ENCODE measurements around the gene MRPL27. TPM values are rescaled to one million over a fixed set of nuclear protein-coding genes. Genes with fewer than 3 reads are reported as not detected.

Gene MRPL27
- total RNA-seq, 1 experiment from 2014 or later = 74.4 TPM

GRCh38 chr17:50354776-50355175, 18.2 kb downstream of the MRPL27 start:
- DNase-seq = no peak
- H3K36me3 ChIP-seq = peaks cover 74% of the 10 kb centered on the region
- H3K4me3 ChIP-seq = no peak overlapping the region
- no peaks in the 10 kb centered on the region for H3K27me3 ChIP-seq
- no peaks in the 10 kb centered on the region for H3K9me3 ChIP-seq

GRCh38 chr17:50354198-50354597, 18.8 kb downstream of the MRPL27 start:
- peaks cover 68% of the 10 kb centered on the region for H3K36me3 ChIP-seq
- DNase-seq = no peak
- H3K9me3 ChIP-seq = no peaks in the 10 kb centered on the region
- H3K27me3 ChIP-seq = no peaks in the 10 kb centered on the region
- no peak overlapping the region for H3K4me3 ChIP-seq

- DNase-seq = no peak
- no peak overlapping the region for H3K4me3 ChIP-seq
- peaks cover 63% of the 10 kb centered on the region for H3K36me3 ChIP-seq
- H3K27me3 ChIP-seq = no peaks in the 10 kb centered on the region
- H3K9me3 ChIP-seq = no peaks in the 10 kb centered on the region
Observed at GRCh38 chr17:50353600-50354195, 19.3 kb downstream of the MRPL27 start.

- Histone ChIP-seq H3K4me3 (no peak overlapping the region), H3K36me3 (peaks cover 55% of the 10 kb centered on the region), H3K9me3 (no peaks in the 10 kb centered on the region), H3K27me3 (no peaks in the 10 kb centered on the region)
- no peak for DNase-seq
Observed at GRCh38 chr17:50352693-50353599, 20.0 kb downstream of the MRPL27 start.

- Histone ChIP-seq H3K27me3 (no peaks in the 10 kb centered on the region), H3K9me3 (no peaks in the 10 kb centered on the region), H3K36me3 (peaks cover 50% of the 10 kb centered on the region), H3K4me3 (no peak overlapping the region)
- DNase-seq = peak; percentile 44
Observed at GRCh38 chr17:50352072-50352692, 20.8 kb downstream of the MRPL27 start.

GRCh38 chr17:50350733-50351132, 22.3 kb downstream of the MRPL27 start:
- no peak for DNase-seq
- Histone ChIP-seq H3K36me3 (peaks cover 41% of the 10 kb centered on the region), H3K9me3 (no peaks in the 10 kb centered on the region), H3K27me3 (no peaks in the 10 kb centered on the region), H3K4me3 (no peak overlapping the region)

GRCh38 chr17:50349243-50349600, 23.8 kb downstream of the MRPL27 start:
- Histone ChIP-seq H3K9me3 (no peaks in the 10 kb centered on the region), H3K27me3 (no peaks in the 10 kb centered on the region), H3K4me3 (no peak overlapping the region), H3K36me3 (peaks cover 26% of the 10 kb centered on the region)
- no peak for DNase-seq

GRCh38 chr17:50348522-50349242, 24.3 kb downstream of the MRPL27 start:
- no peak for DNase-seq
- H3K9me3 ChIP-seq = no peaks in the 10 kb centered on the region

GRCh38 chr17:50347894-50348291, 25.1 kb downstream of the MRPL27 start:
- H3K4me3 ChIP-seq = no peak overlapping the region

More at GRCh38 chr17:50348522-50349242, 24.3 kb downstream of the MRPL27 start:
- H3K4me3 ChIP-seq = no peak overlapping the region
- H3K27me3 ChIP-seq = no peaks in the 10 kb centered on the region
- H3K36me3 ChIP-seq = peaks cover 21% of the 10 kb centered on the region

GRCh38 chr17:50347117-50347893, 25.7 kb downstream of the MRPL27 start:
- Histone ChIP-seq H3K9me3 (no peaks in the 10 kb centered on the region; the same call in 1 of the 2 replicates), H3K27me3 (no peaks in the 10 kb centered on the region), H3K36me3 (peaks cover 8% of the 10 kb centered on the region), H3K4me3 (peak overlapping the region; percentile 98)
- no peak for DNase-seq

More at GRCh38 chr17:50347894-50348291, 25.1 kb downstream of the MRPL27 start:
- no peak for DNase-seq
- H3K27me3 ChIP-seq = no peaks in the 10 kb centered on the region
- H3K36me3 ChIP-seq = peaks cover 13% of the 10 kb centered on the region
- no peaks in the 10 kb centered on the region for H3K9me3 ChIP-seq

- Histone ChIP-seq H3K9me3 (peaks cover 5% of the 10 kb centered on the region), H3K4me3 (peak overlapping the region; percentile 98), H3K36me3 (peaks cover 6% of the 10 kb centered on the region), H3K27me3 (no peaks in the 10 kb centered on the region)
- DNase-seq = peak; percentile 61
Observed at GRCh38 chr17:50346313-50347116, 26.5 kb downstream of the MRPL27 start.

GRCh38 chr17:50345432-50346312, 27.3 kb downstream of the MRPL27 start, which contains the start of gene XYLT2:
Gene XYLT2, plus strand, starts transcription at chr17:50346126. Its CDS starts 15 bp downstream, at chr17:50346141.
- Histone ChIP-seq H3K4me3 (peak within 1 kb of the TSS; percentile 98), H3K9me3 (peaks cover 9% of the 10 kb centered on the region), H3K27me3 (no peaks in the 10 kb centered on the region), H3K36me3 (peaks cover 6% of the 10 kb centered on the region)
- peak; percentile 92 for DNase-seq

GRCh38 chr17:50344731-50345365, 28.1 kb downstream of the MRPL27 start:
- Histone ChIP-seq H3K9me3 (peaks cover 9% of the 10 kb centered on the region), H3K27me3 (no peaks in the 10 kb centered on the region), H3K36me3 (peaks cover 6% of the 10 kb centered on the region), H3K4me3 (no peak overlapping the region)
- no peak for DNase-seq

- Histone ChIP-seq H3K9me3 (peaks cover 10% of the 10 kb centered on the region), H3K4me3 (no peak overlapping the region), H3K27me3 (no peaks in the 10 kb centered on the region), H3K36me3 (no peaks in the 10 kb centered on the region)
- no peak for DNase-seq
Observed at GRCh38 chr17:50339381-50339780, 33.6 kb downstream of the MRPL27 start.

Data from MG63 (cell line).